AG04449 (cell line): ENCODE results near the gene SEC31A.

Experiments
- CTCF ChIA-PET: fragments of 350-600 bp; formaldehyde crosslinking; extraction: SDS; loops from one replicate; lab custom pipeline; 2021; ENCODE audit warnings: antibody characterized with exemption; lab: Yijun Ruan, JAX
- POLR2A ChIA-PET: fragments of 400-600, 350-600 bp; formaldehyde crosslinking; extraction: SDS; loops from one replicate; lab custom pipeline; 2020; ENCODE audit warnings: antibody characterized with exemption, inconsistent platforms; lab: Yijun Ruan, JAX
- DNase-seq: peaks from one replicate; pipeline ENCODE4 v3.0.0-alpha.2; 2010; ENCODE audit warnings: low read depth, low spot score
- H3K4me3 ChIP-seq: 2 replicates; pipeline ENCODE4 v1.5.1; 2011; ENCODE audit warnings: low read depth, mild to moderate bottlenecking, control low read depth, low read length
- CTCF ChIP-seq: IDR thresholded peaks from one replicate; pipeline ENCODE4 v1.5.1; 2011; ENCODE audit warnings: mild to moderate bottlenecking, moderate library complexity, low read length, control low read depth, inconsistent platforms; ENCODE audit not compliant: insufficient read depth; ENCODE audit errors: missing control alignments

The SEC31A gene

GRCh38 chr4:82903737-82904136, 12.8 kb upstream of the SEC31A start:
- no peak for DNase-seq
- TF ChIP-seq CTCF: no peak
- no peak overlapping the region for H3K4me3 ChIP-seq
- POLR2A ChIA-PET: no interaction called here
- CTCF ChIA-PET: no interaction called here

GRCh38 chr4:82901183-82901718, 10.3 kb upstream of the SEC31A start:
- POLR2A ChIA-PET: interaction anchor here (0.7 to 2.1 kb wide), 7 partner anchors 9 to 472 kb away, joined by 3 to 13 read pairs (median 4); partner anchors contain the start of genes COPS4 and LIN54
- CTCF ChIA-PET: no interaction called here
- no peak for TF ChIP-seq CTCF

GRCh38 chr4:82900411-82901182, 9.6 kb upstream of the SEC31A start, which contains the start of gene THAP9:
THAP9 (plus strand) TSS chr4:82900735; CDS start chr4:82900803, 68 bp downstream.
- no peak for TF ChIP-seq CTCF
- DNase-seq: peak; percentile 97
- ChIA-PET POLR2A (interaction anchor here (0.7 to 2.1 kb wide), 8 partner anchors 9 to 472 kb away, joined by 3 to 13 read pairs (median 4); partner anchors contain the start of genes COPS4, LIN54 and SEC31A), CTCF (interaction anchor here (1.1 kb wide), 1 partner anchor 359 kb away, joined by 4 read pairs; no protein-coding TSS in a partner anchor)
- peak within 1 kb of the TSS; percentile 82 for H3K4me3 ChIP-seq

More at GRCh38 chr4:82901183-82901718, 10.3 kb upstream of the SEC31A start:
- peak overlapping the region; percentile 82 for H3K4me3 ChIP-seq
- no peak for DNase-seq

GRCh38 chr4:82900066-82900410, 9.1 kb upstream of the SEC31A start:
- TF ChIP-seq CTCF: no peak
- peak overlapping the region; percentile 82 for H3K4me3 ChIP-seq
- no peak for DNase-seq
- ChIA-PET CTCF (interaction anchor here (0.7 to 1.8 kb wide), 4 partner anchors 100 to 384 kb away, joined by 3 to 8 read pairs (median 4); partner anchors contain the start of genes COQ2 and LIN54), POLR2A (interaction anchor here (0.9 to 2.1 kb wide), 5 partner anchors 8 to 471 kb away, joined by 4 to 13 read pairs (median 10); partner anchors contain the start of genes COPS4, LIN54 and SEC31A)

- ChIA-PET POLR2A (interaction anchor here (0.9 to 2.1 kb wide), 5 partner anchors 8 to 471 kb away, joined by 4 to 13 read pairs (median 10); partner anchors contain the start of genes COPS4, LIN54 and SEC31A), CTCF (interaction anchor here (0.7 to 1.8 kb wide), 5 partner anchors 13 to 385 kb away, joined by 3 to 8 read pairs (median 4); partner anchors contain the start of genes COQ2 and LIN54)
- DNase-seq: no peak
- peak overlapping the region; percentile 82 for H3K4me3 ChIP-seq
- TF ChIP-seq CTCF: no peak
Measured at GRCh38 chr4:82899374-82900065, 8.6 kb upstream of the SEC31A start.
